DOHH2 (cell line): ENCODE data around the gene PLAAT3.
"Not testable (repeated sequence)": the region's sequence is repeated elsewhere in the genome, so short reads cannot be mapped to it uniquely, and the experiment has no call there.

Experiments
- H3F3A ChIP-seq: fragments of 200-600 bp; sonication (generic), shearing (Covaris generic); 2 replicates; pipeline ENCODE4 v1.6.0; 2016; ENCODE audit warnings: antibody characterized with exemption, mild to moderate bottlenecking; ENCODE audit not compliant: control insufficient read depth, insufficient read depth
- H3K27ac ChIP-seq: fragments of 200-600 bp; sonication (generic); 2 replicates; pipeline ENCODE4 v1.5.1; 2014; ENCODE audit warnings: low read depth, mild to moderate bottlenecking, low read length, moderate library complexity
- H3K27me3 ChIP-seq: fragments of 200-600 bp; sonication (generic); 2 replicates; pipeline ENCODE4 v1.6.1; 2014; ENCODE audit warnings: mild to moderate bottlenecking, low read length, mixed read lengths; ENCODE audit not compliant: control insufficient read depth
- H3K36me3 ChIP-seq: fragments of 200-600 bp; sonication (generic); 2 replicates; pipeline ENCODE4 v1.6.1; 2014; ENCODE audit warnings: mild to moderate bottlenecking, low read length, moderate library complexity, mixed read lengths; ENCODE audit not compliant: control insufficient read depth
- H3K4me1 ChIP-seq: fragments of 200-600 bp; sonication (generic); 2 replicates; pipeline ENCODE4 v1.6.1; 2014; ENCODE audit warnings: mild to moderate bottlenecking, low read length, mixed read lengths; ENCODE audit not compliant: control insufficient read depth
- H3K4me2 ChIP-seq: fragments of 200-600 bp; sonication (generic); 2 replicates; pipeline ENCODE4 v1.6.0; 2014; ENCODE audit warnings: mild to moderate bottlenecking, low read length, moderate library complexity
- H3K4me3 ChIP-seq: fragments of 200-600 bp; sonication (generic); 2 replicates; pipeline ENCODE4 v1.5.1; 2014; ENCODE audit warnings: mild to moderate bottlenecking, low read length, mixed read lengths
- H3K79me2 ChIP-seq: fragments of 200-600 bp; sonication (generic); 2 replicates; pipeline ENCODE4 v1.6.1; 2014; ENCODE audit warnings: mild to moderate bottlenecking, low read length, mixed read lengths; ENCODE audit not compliant: control insufficient read depth
- H3K9me2 ChIP-seq: fragments of 200-600 bp; sonication (generic); replicated peaks from 2 replicates; pipeline ENCODE4 v1.6.1; 2014; ENCODE audit warnings: mild to moderate bottlenecking, low read length, mixed read lengths; ENCODE audit not compliant: control insufficient read depth
- H3K9me3 ChIP-seq: fragments of 200-600 bp; sonication (generic); 2 replicates; pipeline ENCODE4 v1.6.1; 2014; ENCODE audit warnings: antibody characterized with exemption, low read length, mixed read lengths; ENCODE audit not compliant: control insufficient read depth, insufficient read depth
- H4K20me1 ChIP-seq: fragments of 200-600 bp; sonication (generic); 2 replicates; pipeline ENCODE4 v1.6.0; 2014; ENCODE audit warnings: low read depth, mild to moderate bottlenecking, antibody characterized with exemption, low read length, moderate library complexity; ENCODE audit not compliant: control insufficient read depth, insufficient read depth
- EZH2phosphoT487 ChIP-seq: fragments of 200-600 bp; sonication (generic); IDR thresholded peaks from 2 replicates; pipeline ENCODE4 v1.6.1; 2017; ENCODE audit warnings: borderline replicate concordance, mild to moderate bottlenecking, antibody characterized with exemption, low read length, moderate library complexity, mixed read lengths
- TF ChIP-seq, protein P1 (sequence below): fragments of 200-600 bp; sonication (generic); IDR thresholded peaks from one replicate; pipeline ENCODE4 v1.5.1; 2014; ENCODE audit warnings: antibody characterized with exemption, mild to moderate bottlenecking, low read depth, low read length; ENCODE audit not compliant: poor library complexity, severe bottlenecking

PLAAT3 gene

DNA sequence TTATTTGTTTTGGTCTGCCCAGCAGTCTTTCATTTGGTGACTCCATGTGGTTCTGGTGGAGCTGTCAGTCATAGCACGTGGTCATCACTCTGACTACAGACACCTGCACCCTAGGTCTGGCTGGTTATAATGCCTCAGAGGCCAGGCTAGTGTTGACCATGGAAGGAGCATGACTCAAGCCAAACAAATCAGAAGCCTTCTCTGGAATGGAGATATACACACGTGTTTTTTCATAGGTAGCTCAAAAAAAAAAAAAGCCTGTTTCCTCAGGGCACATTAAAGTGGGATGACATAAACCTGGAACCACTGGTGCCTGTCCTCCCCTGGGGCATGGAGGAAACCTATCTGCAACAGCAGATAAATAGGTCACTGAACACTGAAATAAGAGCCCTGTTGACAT lies 8.1 kb upstream of the PLAAT3 start:
- H4K20me1 ChIP-seq: no peaks in the 10 kb centered on the region
- H3K9me2 ChIP-seq: no peaks in the 10 kb centered on the region
- no peak for TF ChIP-seq EZH2phosphoT487
- TF ChIP-seq, protein P1, sequence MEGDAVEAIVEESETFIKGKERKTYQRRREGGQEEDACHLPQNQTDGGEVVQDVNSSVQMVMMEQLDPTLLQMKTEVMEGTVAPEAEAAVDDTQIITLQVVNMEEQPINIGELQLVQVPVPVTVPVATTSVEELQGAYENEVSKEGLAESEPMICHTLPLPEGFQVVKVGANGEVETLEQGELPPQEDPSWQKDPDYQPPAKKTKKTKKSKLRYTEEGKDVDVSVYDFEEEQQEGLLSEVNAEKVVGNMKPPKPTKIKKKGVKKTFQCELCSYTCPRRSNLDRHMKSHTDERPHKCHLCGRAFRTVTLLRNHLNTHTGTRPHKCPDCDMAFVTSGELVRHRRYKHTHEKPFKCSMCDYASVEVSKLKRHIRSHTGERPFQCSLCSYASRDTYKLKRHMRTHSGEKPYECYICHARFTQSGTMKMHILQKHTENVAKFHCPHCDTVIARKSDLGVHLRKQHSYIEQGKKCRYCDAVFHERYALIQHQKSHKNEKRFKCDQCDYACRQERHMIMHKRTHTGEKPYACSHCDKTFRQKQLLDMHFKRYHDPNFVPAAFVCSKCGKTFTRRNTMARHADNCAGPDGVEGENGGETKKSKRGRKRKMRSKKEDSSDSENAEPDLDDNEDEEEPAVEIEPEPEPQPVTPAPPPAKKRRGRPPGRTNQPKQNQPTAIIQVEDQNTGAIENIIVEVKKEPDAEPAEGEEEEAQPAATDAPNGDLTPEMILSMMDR: no peak
- H3K79me2 ChIP-seq: no peaks in the 10 kb centered on the region
- H3K9me3 ChIP-seq: no peaks in the 10 kb centered on the region
- H3F3A ChIP-seq: no peaks in the 10 kb centered on the region
- H3K27me3 ChIP-seq: no peaks in the 10 kb centered on the region
- no peak overlapping the region for H3K27ac ChIP-seq
- peaks cover 5% of the 10 kb centered on the region; the same call in 1 of the 2 replicates for H3K4me1 ChIP-seq
- no peak overlapping the region for H3K4me3 ChIP-seq
- H3K4me2 ChIP-seq: no peak overlapping the region
- no peaks in the 10 kb centered on the region for H3K36me3 ChIP-seq

DNA sequence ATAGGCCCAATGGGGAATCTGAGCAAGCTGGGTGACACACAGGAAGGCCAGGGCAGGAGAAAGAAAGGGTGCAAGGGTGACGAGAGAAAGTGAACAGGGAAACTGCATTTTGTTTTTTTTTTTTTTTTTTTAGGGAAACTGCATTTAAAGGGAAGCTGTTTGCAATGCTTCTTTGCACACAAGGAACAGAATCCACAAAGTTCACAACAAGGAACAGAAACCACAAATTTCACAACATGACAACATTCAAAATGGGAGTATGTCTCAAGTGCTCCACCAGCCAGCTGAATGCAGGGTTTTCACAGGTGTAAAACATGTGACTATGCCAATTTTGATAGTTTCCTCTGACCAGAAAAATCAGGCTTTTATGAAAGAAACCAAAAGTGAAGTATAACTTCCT lies 6.8 kb upstream of the PLAAT3 start:
- H3K4me1 ChIP-seq: peaks cover 5% of the 10 kb centered on the region; the same call in 1 of the 2 replicates
- TF ChIP-seq EZH2phosphoT487: no peak
- TF ChIP-seq, protein P1: no peak
- H3F3A ChIP-seq: no peaks in the 10 kb centered on the region
- no peaks in the 10 kb centered on the region for H3K27me3 ChIP-seq
- H3K9me2 ChIP-seq: no peaks in the 10 kb centered on the region
- no peak overlapping the region for H3K4me2 ChIP-seq
- no peak overlapping the region for H3K27ac ChIP-seq
- H3K79me2 ChIP-seq: no peaks in the 10 kb centered on the region
- H4K20me1 ChIP-seq: no peaks in the 10 kb centered on the region
- H3K36me3 ChIP-seq: no peaks in the 10 kb centered on the region
- no peak overlapping the region for H3K4me3 ChIP-seq
- no peaks in the 10 kb centered on the region for H3K9me3 ChIP-seq

DNA sequence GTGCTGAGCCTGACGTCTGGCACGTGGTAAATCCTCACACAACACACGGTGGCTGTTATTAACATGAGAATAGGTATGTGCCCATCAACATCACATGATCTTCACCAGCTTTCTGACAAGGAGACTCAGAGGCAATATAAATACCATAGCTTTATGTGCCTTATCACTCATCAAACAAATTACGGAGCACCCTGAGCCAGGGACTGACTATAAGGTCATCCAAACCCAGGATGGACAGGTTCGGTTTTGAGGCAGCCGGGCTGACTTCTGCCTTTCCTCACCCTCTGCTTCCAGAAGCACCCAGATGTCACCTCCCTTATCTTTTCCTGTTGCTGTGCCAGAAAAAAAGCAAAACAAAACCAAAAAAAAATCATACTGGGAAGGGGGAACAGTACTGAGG lies 5.7 kb upstream of the PLAAT3 start:
- Histone ChIP-seq H4K20me1 (no peaks in the 10 kb centered on the region), H3K79me2 (no peaks in the 10 kb centered on the region), H3K36me3 (no peaks in the 10 kb centered on the region), H3K9me3 (no peaks in the 10 kb centered on the region), H3K27ac (no peak overlapping the region), H3K4me3 (no peak overlapping the region), H3K9me2 (no peaks in the 10 kb centered on the region), H3K4me2 (no peak overlapping the region), H3F3A (no peaks in the 10 kb centered on the region), H3K4me1 (peaks cover 5% of the 10 kb centered on the region; the same call in 1 of the 2 replicates), H3K27me3 (no peaks in the 10 kb centered on the region)
- no peak for TF ChIP-seq EZH2phosphoT487
- TF ChIP-seq, protein P1: no peak

DNA sequence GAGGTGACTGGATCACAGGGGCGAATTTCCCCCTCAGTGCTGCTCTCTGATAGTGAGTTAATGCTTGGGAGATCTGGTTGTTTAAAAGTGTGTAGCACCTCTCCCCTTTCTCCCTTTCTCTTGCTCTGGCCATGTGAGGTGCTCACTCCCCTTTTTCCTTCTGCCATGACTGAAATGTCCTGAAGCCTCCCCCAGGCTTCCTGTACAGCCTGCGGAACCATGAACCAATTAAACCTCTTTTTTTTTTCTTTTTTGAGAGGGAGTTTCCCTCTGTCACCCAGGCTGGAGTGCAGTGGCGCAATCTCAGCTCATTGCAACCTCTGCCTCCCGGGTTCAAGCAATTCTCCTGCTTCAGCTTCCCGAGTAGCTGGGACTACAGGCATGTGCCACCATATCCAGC lies 3.5 kb upstream of the PLAAT3 start:
- not testable (repeated sequence) for H3K9me3 ChIP-seq, H3K36me3 ChIP-seq, H4K20me1 ChIP-seq, H3K27ac ChIP-seq, H3F3A ChIP-seq, H3K9me2 ChIP-seq, H3K4me3 ChIP-seq, H3K4me2 ChIP-seq, H3K79me2 ChIP-seq
- Histone ChIP-seq H3K4me1 (peaks cover 14% of the 10 kb centered on the region), H3K27me3 (peaks cover 18% of the 10 kb centered on the region)
